Measurements from ENCODE around the gene PAX8.

DNA sequence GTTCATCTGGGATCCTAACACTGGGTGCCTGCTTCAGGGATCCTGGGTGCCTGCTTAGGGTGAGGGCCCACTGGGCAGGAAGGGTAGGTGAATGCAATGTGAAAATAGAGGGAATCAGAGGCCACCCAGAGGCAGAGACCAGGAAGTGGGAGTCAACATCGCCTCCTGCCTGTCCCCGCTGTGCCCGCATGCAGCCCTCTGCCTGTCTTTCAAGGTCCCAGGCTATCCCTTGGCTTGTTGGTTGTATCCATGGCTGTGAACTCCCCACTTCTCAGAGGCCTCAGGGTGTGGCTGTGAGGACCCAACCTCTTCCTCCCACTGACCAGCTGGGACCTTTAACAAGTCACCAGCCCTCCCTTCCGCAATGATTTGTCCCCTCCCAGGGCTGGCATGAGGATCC lies 78.5 kb downstream of the PAX8 start:
- TF ChIP-seq, protein P1, sequence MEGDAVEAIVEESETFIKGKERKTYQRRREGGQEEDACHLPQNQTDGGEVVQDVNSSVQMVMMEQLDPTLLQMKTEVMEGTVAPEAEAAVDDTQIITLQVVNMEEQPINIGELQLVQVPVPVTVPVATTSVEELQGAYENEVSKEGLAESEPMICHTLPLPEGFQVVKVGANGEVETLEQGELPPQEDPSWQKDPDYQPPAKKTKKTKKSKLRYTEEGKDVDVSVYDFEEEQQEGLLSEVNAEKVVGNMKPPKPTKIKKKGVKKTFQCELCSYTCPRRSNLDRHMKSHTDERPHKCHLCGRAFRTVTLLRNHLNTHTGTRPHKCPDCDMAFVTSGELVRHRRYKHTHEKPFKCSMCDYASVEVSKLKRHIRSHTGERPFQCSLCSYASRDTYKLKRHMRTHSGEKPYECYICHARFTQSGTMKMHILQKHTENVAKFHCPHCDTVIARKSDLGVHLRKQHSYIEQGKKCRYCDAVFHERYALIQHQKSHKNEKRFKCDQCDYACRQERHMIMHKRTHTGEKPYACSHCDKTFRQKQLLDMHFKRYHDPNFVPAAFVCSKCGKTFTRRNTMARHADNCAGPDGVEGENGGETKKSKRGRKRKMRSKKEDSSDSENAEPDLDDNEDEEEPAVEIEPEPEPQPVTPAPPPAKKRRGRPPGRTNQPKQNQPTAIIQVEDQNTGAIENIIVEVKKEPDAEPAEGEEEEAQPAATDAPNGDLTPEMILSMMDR (IDR thresholded peaks at IDR 0.05), result peak in 3 of 6 experiments; percentile 10 to 18 (median 10)
- no peak for TF ChIP-seq POLR2A (IDR thresholded peaks at IDR 0.05)

Data from adrenal gland (tissue), 5 donors.